K562 (cell line): Measurements from ENCODE around the gene NKIRAS1. TPM values are rescaled to one million over a fixed set of nuclear protein-coding genes. Genes with fewer than 3 reads are reported as not detected.

Experiments used
- ATAC-seq: fragments of 200-7000 bp; cut with Tn5 transposase; 3 replicates; pipeline ENCODE4 v1.9.1; 2020; ENCODE audit warnings: moderate library complexity
- BruUV-seq: library from RNA; stranded (reverse); fragments of 400-500 nt; replicated peaks from 2 replicates; lab custom pipeline; 2021; lab: Mats Ljungman, UMichigan
- CTCF ChIA-PET: fragments of 300-600 bp; formaldehyde crosslinking; extraction: SDS; loops from one replicate; lab custom pipeline; 2021; ENCODE audit warnings: low intra/inter-chr PET ratio; lab: Yijun Ruan, JAX
- POLR2A ChIA-PET: fragments of 300-600, 350-650 bp; sonication (Branson Sonifier 250); formaldehyde crosslinking; extraction: SDS; loops from one replicate; lab custom pipeline; 2021; ENCODE audit warnings: antibody characterized with exemption, inconsistent platforms; lab: Yijun Ruan, JAX
- DNase-seq, 4 experiments: peaks; one replicate each; pipeline versions ENCODE4 v3.0.0 to v3.0.0-alpha.2; 2011 to 2018; ENCODE audit warnings: low spot score in 3 of 4, mixed read lengths in 3 of 4; ENCODE audit errors: extremely low read depth in 1 of 4
- FAIRE-seq: peaks from 2 replicates; lab custom pipeline; 2011; peaks lifted over from hg19 to GRCh38; lab: Jason Lieb, UNC
- H2AFZ ChIP-seq: 2 replicates; pipeline ENCODE4 v1.6.0; 2011; ENCODE audit warnings: low read depth, low read length, control low read depth, inconsistent platforms
- H3K27ac ChIP-seq: fragments of 200-600 bp; 3 replicates; pipeline ENCODE4 v1.8.0; 2011; ENCODE audit warnings: low read depth, mild to moderate bottlenecking, control low read depth, inconsistent platforms, low read length, moderate library complexity, mixed read lengths; ENCODE audit errors: extremely low read depth
- H3K27me3 ChIP-seq, 2 experiments: fragments of 300-600 bp in 1 of 2; 2 replicates in 1 of 2; 3 replicates in 1 of 2; pipeline versions ENCODE4 v1.6.0 to v1.8.0; 2011; ENCODE audit warnings: inconsistent platforms in 2 of 2, low read length in 2 of 2, mild to moderate bottlenecking in 1 of 2, mixed read lengths in 1 of 2, moderate library complexity in 1 of 2; ENCODE audit not compliant: control insufficient read depth in 2 of 2, insufficient read depth in 2 of 2
- H3K36me3 ChIP-seq: fragments of 300-600 bp; 3 replicates; pipeline ENCODE4 v1.8.0; 2011; ENCODE audit warnings: mild to moderate bottlenecking, low read length, inconsistent platforms; ENCODE audit not compliant: control insufficient read depth, insufficient read depth
- H3K4me1 ChIP-seq, 2 experiments: fragments of 200-600 bp in 1 of 2; replicated peaks in 1 of 2; 2 replicates in 1 of 2; 3 replicates in 1 of 2; pipeline versions ENCODE4 v1.5.1 to v1.8.0; 2011; ENCODE audit warnings: inconsistent platforms in 2 of 2, low read length in 2 of 2, mild to moderate bottlenecking in 1 of 2, mixed read lengths in 1 of 2, moderate library complexity in 1 of 2; ENCODE audit not compliant: control insufficient read depth in 2 of 2, insufficient read depth in 2 of 2
- H3K4me2 ChIP-seq: 2 replicates; pipeline ENCODE4 v1.6.1; 2011; ENCODE audit warnings: low read length, control low read depth, inconsistent platforms, mixed read lengths; ENCODE audit not compliant: insufficient read depth
- H3K4me3 ChIP-seq: fragments of 200-600 bp; sonication (generic), shearing (Covaris generic); 2 replicates; pipeline ENCODE4 v1.5.1; 2016; ENCODE audit warnings: control low read depth, inconsistent platforms
- H3K79me2 ChIP-seq: fragments of 200-600 bp; 3 replicates; pipeline ENCODE4 v1.8.0; 2011; ENCODE audit warnings: low read length, inconsistent platforms; ENCODE audit not compliant: control insufficient read depth, insufficient read depth
- H3K9ac ChIP-seq, 2 experiments: 2 replicates each; pipeline versions ENCODE4 v1.6.0 to v1.6.1; 2011; ENCODE audit warnings: low read depth in 2 of 2, low read length in 2 of 2, control low read depth in 1 of 2, inconsistent platforms in 1 of 2, mild to moderate bottlenecking in 1 of 2, mixed read lengths in 1 of 2; ENCODE audit not compliant: insufficient read depth in 1 of 2
- H3K9me1 ChIP-seq: one replicate; pipeline ENCODE4 v1.6.0; 2011; ENCODE audit warnings: inconsistent platforms, mild to moderate bottlenecking, low read length, moderate library complexity; ENCODE audit not compliant: control insufficient read depth, insufficient read depth
- H3K9me3 ChIP-seq: replicated peaks from 2 replicates; pipeline ENCODE4 v1.5.1; 2011; ENCODE audit warnings: low read depth, low read length, inconsistent platforms; ENCODE audit not compliant: control insufficient read depth, insufficient read depth
- H4K20me1 ChIP-seq: replicated peaks from 2 replicates; pipeline ENCODE4 v1.6.1; 2011; ENCODE audit warnings: low read length, inconsistent platforms, mixed read lengths; ENCODE audit not compliant: control insufficient read depth, insufficient read depth
- NFIC ChIP-seq: fragments of 450-650 bp; IDR thresholded peaks from 2 replicates; pipeline ENCODE4 v1.6.1; 2017; ENCODE audit warnings: mild to moderate bottlenecking, inconsistent platforms
- SIN3B ChIP-seq: fragments of 450-650 bp; IDR thresholded peaks from 2 replicates; pipeline ENCODE4 v1.6.1; 2017; ENCODE audit warnings: low read depth, mild to moderate bottlenecking, moderate library complexity
- WGBS: fragments of 100-300 bp; shearing (Covaris generic); methylation state at CpG from one replicate; pipeline ENCODE4 v1.1.6; 2016; ENCODE audit warnings: low coverage, mixed read lengths; ENCODE audit not compliant: insufficient coverage; ENCODE audit errors: missing lambda C conversion rate; 5-methylcytosine and 5-hydroxymethylcytosine counted together
- in situ Hi-C: fragments of 300-500 bp; cut with MboI; formaldehyde crosslinking; loops from 4 replicates; pipeline ENCODE4 v1.15.0; 2018; ENCODE audit warnings: inconsistent platforms, mixed read lengths
- intact Hi-C: fragments of 100-400 bp; cut with micrococcal nuclease; formaldehyde crosslinking; loops from 2 replicates; pipeline ENCODE4 v1.14.2; 2022
- polyA plus RNA-seq, 8 experiments: library from polyadenylated mRNA; depleted of rRNA in 4 of 8; stranded (reverse) in 5 of 8; unstranded in 3 of 8; fragments of >200 nt; fragmentation: Nextera tagmentation in 2 of 8; fragmentation: Illumina TruSeq in 1 of 8; extraction: Ambion mirVana in 2 of 8; extraction: Trizol in 1 of 8; gene quantifications; 2 replicates each; pipeline versions ENCODE4 v1.2.1 to v1.2.3, GENCODE V29; 2011 to 2014; ENCODE audit warnings: inconsistent platforms in 1 of 8, missing spikeins in 1 of 8
- total RNA-seq, 7 experiments: library from RNA; depleted of rRNA in 6 of 7; stranded (reverse); fragments of >200 nt in 6 of 7; fragmentation: Illumina TruSeq in 2 of 7; extraction: Trizol in 2 of 7; gene quantifications; 2 replicates each; pipeline versions ENCODE4 v1.2.1 to v1.2.3, GENCODE V29; 2011 to 2021; ENCODE audit warnings: low replicate concordance in 1 of 7
- TF ChIP-seq, protein P1 (sequence below): fragments of 250-450 bp; sonication (Bioruptor Pico); IDR thresholded peaks from 2 replicates; pipeline ENCODE4 v1.5.0; 2021
- TF ChIP-seq, protein P2 (sequence below): fragments of 250-450 bp; sonication (Bioruptor Pico); IDR thresholded peaks from 2 replicates; pipeline ENCODE4 v1.8.0; 2021; ENCODE audit warnings: moderate library complexity, mild to moderate bottlenecking, inconsistent platforms
- TF ChIP-seq, protein P3 (sequence below), 2 experiments: fragments of 450-650 bp; IDR thresholded peaks; 2 replicates each; pipeline ENCODE4 v1.6.1; 2018; ENCODE audit warnings: mild to moderate bottlenecking in 2 of 2, low read depth in 1 of 2; ENCODE audit not compliant: partially characterized antibody in 2 of 2
- TF ChIP-seq, protein P4 (sequence below), 3 experiments: IDR thresholded peaks in 2 of 3; conservative IDR thresholded peaks in 1 of 3; 2 replicates each; pipeline ENCODE4 v1.5.1; 2011 to 2012; ENCODE audit warnings: low read length in 3 of 3, mild to moderate bottlenecking in 3 of 3, control low read depth in 2 of 3, improper control_type of control experiment in 1 of 3, inconsistent platforms in 1 of 3, low read depth in 1 of 3, mixed read lengths in 1 of 3, moderate library complexity in 1 of 3; ENCODE audit not compliant: insufficient read depth in 2 of 3
- TF ChIP-seq, protein P5 (sequence below): sonication (generic); formaldehyde crosslinking; IDR thresholded peaks from 2 replicates; pipeline ENCODE4 v1.9.0; 2022; ENCODE audit warnings: mild to moderate bottlenecking, missing genetic modification reagents

Gene NKIRAS1
- total and polyA plus RNA-seq, 9 of the 15 experiments (the other 6 are each of a cell fraction or from before 2014, with no cell fraction given) = 5.1 to 10.3 (median 6.3) TPM

DNA sequence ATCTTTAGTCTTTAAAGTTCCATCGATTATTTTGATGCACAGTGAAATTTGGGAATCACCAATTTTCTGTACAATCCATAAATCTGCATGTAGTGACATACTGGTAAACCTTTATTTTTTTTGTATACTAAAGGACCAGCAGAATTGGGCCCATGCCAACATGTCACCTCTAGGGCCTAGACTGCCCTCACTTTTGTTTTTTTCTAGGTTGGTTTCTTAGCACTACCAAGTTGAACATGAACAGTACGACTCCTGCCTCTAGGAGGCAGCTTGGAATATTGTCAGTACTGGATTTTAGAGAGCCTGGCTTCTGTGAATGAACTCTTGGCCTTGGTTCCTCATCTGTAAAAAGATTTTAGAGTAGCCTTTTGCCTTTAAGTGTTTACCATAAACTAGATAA, 32.3 kb downstream of the NKIRAS1 start:
- ChIA-PET CTCF (no interaction called here), POLR2A (interaction anchor here (0.6 to 2.6 kb wide), 4 partner anchors 9 to 59 kb away, joined by 3 to 18 read pairs (median 3); no protein-coding TSS in a partner anchor)
- intact Hi-C loops = loop anchor here (10.0 kb wide), 1 partner anchor 260 kb away; no protein-coding TSS in a partner anchor
- TF ChIP-seq, protein P1, sequence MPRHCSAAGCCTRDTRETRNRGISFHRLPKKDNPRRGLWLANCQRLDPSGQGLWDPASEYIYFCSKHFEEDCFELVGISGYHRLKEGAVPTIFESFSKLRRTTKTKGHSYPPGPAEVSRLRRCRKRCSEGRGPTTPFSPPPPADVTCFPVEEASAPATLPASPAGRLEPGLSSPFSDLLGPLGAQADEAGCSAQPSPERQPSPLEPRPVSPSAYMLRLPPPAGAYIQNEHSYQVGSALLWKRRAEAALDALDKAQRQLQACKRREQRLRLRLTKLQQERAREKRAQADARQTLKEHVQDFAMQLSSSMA (CRISPR knock-in tag) = no peak
- TF ChIP-seq NFIC = peak; percentile 71
- TF ChIP-seq, protein P2, sequence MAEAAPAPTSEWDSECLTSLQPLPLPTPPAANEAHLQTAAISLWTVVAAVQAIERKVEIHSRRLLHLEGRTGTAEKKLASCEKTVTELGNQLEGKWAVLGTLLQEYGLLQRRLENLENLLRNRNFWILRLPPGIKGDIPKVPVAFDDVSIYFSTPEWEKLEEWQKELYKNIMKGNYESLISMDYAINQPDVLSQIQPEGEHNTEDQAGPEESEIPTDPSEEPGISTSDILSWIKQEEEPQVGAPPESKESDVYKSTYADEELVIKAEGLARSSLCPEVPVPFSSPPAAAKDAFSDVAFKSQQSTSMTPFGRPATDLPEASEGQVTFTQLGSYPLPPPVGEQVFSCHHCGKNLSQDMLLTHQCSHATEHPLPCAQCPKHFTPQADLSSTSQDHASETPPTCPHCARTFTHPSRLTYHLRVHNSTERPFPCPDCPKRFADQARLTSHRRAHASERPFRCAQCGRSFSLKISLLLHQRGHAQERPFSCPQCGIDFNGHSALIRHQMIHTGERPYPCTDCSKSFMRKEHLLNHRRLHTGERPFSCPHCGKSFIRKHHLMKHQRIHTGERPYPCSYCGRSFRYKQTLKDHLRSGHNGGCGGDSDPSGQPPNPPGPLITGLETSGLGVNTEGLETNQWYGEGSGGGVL (CRISPR knock-in tag) = no peak
- TF ChIP-seq, protein P3, sequence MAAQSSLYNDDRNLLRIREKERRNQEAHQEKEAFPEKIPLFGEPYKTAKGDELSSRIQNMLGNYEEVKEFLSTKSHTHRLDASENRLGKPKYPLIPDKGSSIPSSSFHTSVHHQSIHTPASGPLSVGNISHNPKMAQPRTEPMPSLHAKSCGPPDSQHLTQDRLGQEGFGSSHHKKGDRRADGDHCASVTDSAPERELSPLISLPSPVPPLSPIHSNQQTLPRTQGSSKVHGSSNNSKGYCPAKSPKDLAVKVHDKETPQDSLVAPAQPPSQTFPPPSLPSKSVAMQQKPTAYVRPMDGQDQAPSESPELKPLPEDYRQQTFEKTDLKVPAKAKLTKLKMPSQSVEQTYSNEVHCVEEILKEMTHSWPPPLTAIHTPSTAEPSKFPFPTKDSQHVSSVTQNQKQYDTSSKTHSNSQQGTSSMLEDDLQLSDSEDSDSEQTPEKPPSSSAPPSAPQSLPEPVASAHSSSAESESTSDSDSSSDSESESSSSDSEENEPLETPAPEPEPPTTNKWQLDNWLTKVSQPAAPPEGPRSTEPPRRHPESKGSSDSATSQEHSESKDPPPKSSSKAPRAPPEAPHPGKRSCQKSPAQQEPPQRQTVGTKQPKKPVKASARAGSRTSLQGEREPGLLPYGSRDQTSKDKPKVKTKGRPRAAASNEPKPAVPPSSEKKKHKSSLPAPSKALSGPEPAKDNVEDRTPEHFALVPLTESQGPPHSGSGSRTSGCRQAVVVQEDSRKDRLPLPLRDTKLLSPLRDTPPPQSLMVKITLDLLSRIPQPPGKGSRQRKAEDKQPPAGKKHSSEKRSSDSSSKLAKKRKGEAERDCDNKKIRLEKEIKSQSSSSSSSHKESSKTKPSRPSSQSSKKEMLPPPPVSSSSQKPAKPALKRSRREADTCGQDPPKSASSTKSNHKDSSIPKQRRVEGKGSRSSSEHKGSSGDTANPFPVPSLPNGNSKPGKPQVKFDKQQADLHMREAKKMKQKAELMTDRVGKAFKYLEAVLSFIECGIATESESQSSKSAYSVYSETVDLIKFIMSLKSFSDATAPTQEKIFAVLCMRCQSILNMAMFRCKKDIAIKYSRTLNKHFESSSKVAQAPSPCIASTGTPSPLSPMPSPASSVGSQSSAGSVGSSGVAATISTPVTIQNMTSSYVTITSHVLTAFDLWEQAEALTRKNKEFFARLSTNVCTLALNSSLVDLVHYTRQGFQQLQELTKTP (IDR thresholded peaks at IDR 0.05; ENCODE audit: low read depth in 1 of 2, partially characterized antibody in 2 of 2) = no peak
- TF ChIP-seq SIN3B = no peak
- TF ChIP-seq, protein P4, sequence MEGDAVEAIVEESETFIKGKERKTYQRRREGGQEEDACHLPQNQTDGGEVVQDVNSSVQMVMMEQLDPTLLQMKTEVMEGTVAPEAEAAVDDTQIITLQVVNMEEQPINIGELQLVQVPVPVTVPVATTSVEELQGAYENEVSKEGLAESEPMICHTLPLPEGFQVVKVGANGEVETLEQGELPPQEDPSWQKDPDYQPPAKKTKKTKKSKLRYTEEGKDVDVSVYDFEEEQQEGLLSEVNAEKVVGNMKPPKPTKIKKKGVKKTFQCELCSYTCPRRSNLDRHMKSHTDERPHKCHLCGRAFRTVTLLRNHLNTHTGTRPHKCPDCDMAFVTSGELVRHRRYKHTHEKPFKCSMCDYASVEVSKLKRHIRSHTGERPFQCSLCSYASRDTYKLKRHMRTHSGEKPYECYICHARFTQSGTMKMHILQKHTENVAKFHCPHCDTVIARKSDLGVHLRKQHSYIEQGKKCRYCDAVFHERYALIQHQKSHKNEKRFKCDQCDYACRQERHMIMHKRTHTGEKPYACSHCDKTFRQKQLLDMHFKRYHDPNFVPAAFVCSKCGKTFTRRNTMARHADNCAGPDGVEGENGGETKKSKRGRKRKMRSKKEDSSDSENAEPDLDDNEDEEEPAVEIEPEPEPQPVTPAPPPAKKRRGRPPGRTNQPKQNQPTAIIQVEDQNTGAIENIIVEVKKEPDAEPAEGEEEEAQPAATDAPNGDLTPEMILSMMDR (IDR thresholded peaks at IDR 0.05 in 2 of 3, conservative IDR thresholded peaks at IDR 0.05 in 1 of 3; ENCODE audit: insufficient read depth in 2 of 3, low read depth in 1 of 3, low read length in 3 of 3) = peak; percentile 4 to 47 (median 26); a peak in 2 of 6 replicates
- TF ChIP-seq, protein P5, sequence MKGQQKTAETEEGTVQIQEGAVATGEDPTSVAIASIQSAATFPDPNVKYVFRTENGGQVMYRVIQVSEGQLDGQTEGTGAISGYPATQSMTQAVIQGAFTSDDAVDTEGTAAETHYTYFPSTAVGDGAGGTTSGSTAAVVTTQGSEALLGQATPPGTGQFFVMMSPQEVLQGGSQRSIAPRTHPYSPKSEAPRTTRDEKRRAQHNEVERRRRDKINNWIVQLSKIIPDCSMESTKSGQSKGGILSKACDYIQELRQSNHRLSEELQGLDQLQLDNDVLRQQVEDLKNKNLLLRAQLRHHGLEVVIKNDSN (CRISPR knock-in tag) = no peak

More for the DNA sequence above, 32.3 kb downstream of the NKIRAS1 start:
- WGBS = 71% methylated on average over 2 of the region's 2 CpGs
- no peaks in the 10 kb centered on the region for H3K27me3 ChIP-seq
- peak; percentile 80 for ATAC-seq
- H3K4me2 ChIP-seq = no peak overlapping the region
- H3K79me2 ChIP-seq = peaks cover 15% of the 10 kb centered on the region; the same call in 1 of the 3 replicates
- DNase-seq = peak in 3 of 4 experiments; percentile 27 to 41 (median 34)
- in situ Hi-C loops = no loop called here
- no peak for FAIRE-seq
- no peaks in the 10 kb centered on the region for H3K9me3 ChIP-seq
- no peak overlapping the region for H2AFZ ChIP-seq
- no peak overlapping the region for H3K27ac ChIP-seq
- H3K4me1 ChIP-seq = peaks cover 2 to 3% of the 10 kb centered on the region in 2 experiments; a peak in 3 of 5 replicates
- no peaks in the 10 kb centered on the region for H4K20me1 ChIP-seq
- no TSS peak for BruUV-seq
- H3K9me1 ChIP-seq = no peaks in the 10 kb centered on the region
- no peak overlapping the region for H3K4me3 ChIP-seq
- H3K36me3 ChIP-seq = peaks cover 27% of the 10 kb centered on the region; the same call in 2 of the 3 replicates
- no peak overlapping the region for H3K9ac ChIP-seq
